NCI-H345 treated with DMSO at 0.1 percent for 48 hours (cell line): ENCODE data around the gene SUMO2.

Experiments
- DNase-seq: peaks from one replicate; lab custom pipeline; 2025; ENCODE audit not compliant: unreplicated experiment; lab: John Stamatoyannopoulos, UW

The SUMO2 gene

GRCh38 chr17:75124819-75125162 is 58.0 kb downstream of the SUMO2 start:
- DNase-seq: no peak

GRCh38 chr17:75124041-75124818 is 58.5 kb downstream of the SUMO2 start:
- no peak for DNase-seq

- no peak for DNase-seq
Observed at GRCh38 chr17:75118307-75118706, 64.5 kb downstream of the SUMO2 start.

GRCh38 chr17:75116737-75117136 is 66.0 kb downstream of the SUMO2 start:
- no peak for DNase-seq
